GM21526 (cell line): ENCODE results near the gene RFX4.

Source experiments
- ATAC-seq: cut with Tn5 transposase; IDR thresholded peaks from one replicate; pipeline ENCODE4 v1.9.1; 2021; ENCODE audit warnings: moderate library complexity; ENCODE audit not compliant: unreplicated experiment, low FRiP score

Gene RFX4

GRCh38 chr12:106645465-106646330 is 62.9 kb downstream of the RFX4 start:
- ATAC-seq, result no peak

DNA sequence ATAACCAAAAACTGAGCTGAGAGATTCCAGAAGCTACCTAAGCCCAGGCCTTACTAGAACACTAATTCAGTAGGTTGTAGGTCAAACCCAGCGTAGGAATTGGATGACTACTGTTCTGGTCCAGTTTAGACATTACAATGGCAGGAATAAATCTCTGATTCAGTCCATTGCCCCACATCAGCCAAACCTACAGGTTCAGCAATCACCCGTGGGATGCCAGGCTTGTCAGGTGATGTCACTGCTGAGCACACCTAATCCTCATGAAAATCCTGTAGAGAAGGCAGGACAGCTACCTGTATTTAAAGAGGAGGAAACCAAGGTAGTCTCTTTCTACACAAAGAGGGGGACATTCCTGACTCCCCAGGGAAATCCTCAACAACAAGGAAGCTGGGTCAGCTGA is 63.7 kb downstream of the RFX4 start:
- no peak for ATAC-seq

GRCh38 chr12:106647793-106648514 is 65.2 kb downstream of the RFX4 start:
- ATAC-seq, result no peak

GRCh38 chr12:106648736-106649135 is 65.9 kb downstream of the RFX4 start:
- ATAC-seq, result no peak

DNA sequence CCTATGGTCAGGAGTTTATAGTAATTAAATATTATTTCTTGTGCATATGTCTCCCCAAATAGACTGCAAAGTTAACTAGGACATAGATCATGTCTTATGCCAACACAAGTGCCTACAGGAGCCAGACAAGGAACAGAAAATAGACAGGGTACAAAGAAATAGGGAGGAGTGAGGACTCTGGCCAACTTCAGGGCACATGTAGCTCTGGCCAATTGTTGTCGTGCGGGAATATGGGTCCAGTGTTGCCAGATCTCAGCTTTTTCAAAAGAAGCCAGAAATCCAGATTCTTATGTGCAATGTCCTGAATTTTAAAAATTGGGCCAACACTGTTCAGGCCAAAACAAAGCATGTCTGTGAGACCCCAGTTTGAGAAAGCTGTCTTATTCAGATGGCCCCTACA is 68.7 kb downstream of the RFX4 start:
- ATAC-seq, result no peak

DNA sequence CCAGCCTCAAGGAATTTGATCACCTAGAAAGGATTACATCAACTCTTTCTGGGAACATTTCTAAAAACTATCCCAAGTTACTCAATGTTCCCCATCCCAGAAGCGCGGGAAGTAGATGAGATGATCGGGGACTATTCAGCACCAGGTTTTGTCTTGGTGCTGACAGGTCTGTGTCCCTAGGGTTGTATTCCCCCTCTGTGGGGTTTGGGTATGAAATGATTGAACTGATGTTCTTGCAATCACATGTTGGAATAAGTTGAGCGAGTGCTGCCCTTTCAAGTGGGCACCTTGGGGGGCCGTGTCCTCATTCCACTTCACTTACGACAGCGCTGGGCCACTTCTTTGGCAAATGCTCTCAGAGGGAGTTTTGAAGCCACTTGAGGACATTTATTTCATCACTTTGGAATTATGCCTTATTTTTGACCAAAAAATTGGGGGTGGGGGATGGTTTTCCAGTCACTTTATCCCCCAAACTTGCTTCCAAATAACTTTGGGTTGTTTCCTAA is 69.8 kb downstream of the RFX4 start:
- no peak for ATAC-seq

DNA sequence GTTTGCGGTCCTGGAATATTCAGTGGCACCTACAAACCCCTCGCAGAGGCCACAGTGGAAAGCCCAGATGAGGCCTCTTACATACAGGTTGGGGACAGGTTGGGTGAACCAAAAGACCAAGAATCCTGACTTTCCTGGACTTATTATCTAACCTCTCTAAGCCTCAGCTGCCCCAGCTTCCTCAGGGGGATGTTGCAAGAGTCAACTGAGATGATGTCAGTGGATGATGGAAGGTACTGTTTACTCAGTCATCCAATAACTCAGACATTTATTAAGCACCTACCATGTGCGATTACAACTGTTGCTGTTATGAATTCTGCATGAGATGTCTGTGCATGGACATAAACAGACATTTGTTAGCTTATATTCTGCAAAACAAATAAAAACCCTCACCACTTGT is 72.8 kb downstream of the RFX4 start:
- ATAC-seq, result no peak

DNA sequence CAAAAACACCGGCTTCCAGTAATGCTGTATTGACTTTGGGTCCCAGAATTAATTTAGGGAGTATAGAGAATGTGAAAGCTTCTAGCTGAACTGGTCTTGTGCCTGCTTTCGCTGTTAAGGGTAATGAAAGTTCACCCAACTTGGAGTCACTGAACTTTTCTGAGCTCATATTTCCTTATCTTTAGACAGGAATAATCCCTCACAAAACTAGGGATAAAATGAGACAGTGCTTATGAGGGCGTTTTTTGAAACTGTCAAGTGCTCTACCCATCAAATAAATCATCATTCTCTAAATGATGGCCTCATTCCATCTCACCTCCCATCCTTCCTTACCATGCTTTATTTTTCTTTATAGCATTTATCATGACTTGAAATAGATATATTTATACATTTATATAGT is 74.7 kb downstream of the RFX4 start:
- no peak for ATAC-seq

GRCh38 chr12:106663385-106663784 is 80.6 kb downstream of the RFX4 start:
- no peak for ATAC-seq

GRCh38 chr12:106669216-106669615 is 86.4 kb downstream of the RFX4 start:
- no peak for ATAC-seq

- no peak for ATAC-seq
Measured at GRCh38 chr12:106670131-106670530, 87.3 kb downstream of the RFX4 start.

- no peak for ATAC-seq
Measured at GRCh38 chr12:106671840-106672239, 89.0 kb downstream of the RFX4 start.

DNA sequence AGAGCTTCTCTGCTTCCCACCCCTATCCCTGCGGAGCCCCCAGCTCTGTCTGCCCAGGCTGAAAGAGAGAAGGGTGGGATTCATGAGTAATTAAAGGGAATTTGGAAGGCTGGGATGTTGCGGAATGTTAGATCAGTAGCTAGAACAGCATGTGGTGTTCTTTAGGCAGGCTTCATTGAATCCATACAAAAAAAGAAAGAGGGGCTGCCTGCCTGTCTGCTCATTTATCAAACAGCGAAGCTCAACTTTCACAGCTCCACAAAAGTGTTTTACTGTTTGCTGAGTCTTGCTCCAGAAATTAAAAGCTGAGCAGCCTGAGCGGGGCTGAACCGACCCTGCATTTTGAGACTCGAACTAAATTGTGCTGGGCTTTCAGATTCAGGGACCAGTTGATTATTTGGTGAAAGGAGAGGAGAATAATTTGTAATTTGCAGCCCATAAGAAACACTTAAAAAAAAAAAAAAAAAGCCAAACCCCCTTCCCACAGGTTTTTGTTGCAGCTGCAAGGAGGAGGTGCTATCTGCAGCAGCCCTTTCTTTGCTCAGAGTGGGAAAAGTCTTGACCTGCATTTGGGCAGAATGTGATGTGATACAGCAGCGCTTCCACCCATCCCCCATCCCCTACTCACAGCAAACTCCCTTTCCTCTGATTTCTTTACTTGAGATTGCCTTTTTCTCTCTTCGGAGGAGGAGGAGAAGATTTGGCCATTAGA is 89.7 kb downstream of the RFX4 start:
- ATAC-seq, result no peak

DNA sequence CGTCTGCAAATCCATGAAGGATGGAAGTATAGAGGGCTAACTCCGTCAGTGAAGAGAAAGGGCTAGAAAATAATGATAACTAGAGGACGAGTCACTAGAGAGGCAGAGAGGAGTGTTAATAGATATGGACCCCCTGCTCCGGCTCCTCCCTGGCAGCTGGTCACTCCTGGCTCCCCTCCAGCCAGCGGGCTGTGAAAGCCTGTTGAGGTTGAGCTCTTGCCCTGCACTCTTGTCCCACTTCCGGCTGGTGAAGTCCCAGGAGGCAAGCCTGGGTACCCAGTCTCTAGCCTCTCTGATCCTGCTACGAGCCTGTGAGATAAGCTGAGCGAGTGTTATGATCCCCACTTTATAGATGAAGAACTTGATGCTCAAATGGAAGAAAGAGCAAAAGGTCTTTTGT is 90.3 kb downstream of the RFX4 start:
- no peak for ATAC-seq

DNA sequence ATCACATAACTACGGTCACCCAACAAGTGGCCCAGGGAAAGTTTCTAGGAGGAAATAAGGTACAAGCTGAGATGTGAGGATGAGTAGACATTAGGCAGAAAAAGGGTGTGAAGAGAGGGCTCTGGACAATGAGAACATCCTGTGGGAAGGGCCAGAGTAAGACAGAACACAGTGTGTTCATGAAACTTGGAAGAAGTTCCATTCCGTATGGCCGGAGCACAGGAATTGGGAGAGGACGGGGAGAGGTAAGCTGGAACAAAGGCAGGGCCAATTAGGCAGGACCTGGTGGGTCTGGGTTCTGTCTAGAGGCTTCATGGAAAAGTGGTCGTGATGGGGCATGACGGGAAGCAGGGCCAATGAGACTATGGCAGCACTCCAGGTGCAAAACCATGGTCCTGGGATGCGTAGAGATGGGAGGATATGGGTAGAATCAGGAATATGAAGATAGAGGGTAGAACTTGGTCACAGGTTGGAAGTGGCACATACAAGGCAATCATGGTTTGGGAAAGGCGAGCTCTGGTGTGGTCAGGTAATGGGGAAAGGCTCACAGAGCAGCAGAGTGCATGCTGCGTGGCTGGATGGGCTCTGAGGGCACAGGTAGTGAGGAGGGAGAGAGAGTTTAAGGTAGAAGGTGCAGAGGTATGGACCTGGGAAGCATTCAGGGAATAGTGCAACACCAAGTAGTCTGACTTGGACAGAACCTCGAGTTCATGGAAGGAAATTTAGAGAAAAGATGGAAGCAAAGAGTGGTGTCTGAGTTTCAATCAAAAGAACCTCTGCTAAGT is 93.0 kb downstream of the RFX4 start:
- no peak for ATAC-seq

DNA sequence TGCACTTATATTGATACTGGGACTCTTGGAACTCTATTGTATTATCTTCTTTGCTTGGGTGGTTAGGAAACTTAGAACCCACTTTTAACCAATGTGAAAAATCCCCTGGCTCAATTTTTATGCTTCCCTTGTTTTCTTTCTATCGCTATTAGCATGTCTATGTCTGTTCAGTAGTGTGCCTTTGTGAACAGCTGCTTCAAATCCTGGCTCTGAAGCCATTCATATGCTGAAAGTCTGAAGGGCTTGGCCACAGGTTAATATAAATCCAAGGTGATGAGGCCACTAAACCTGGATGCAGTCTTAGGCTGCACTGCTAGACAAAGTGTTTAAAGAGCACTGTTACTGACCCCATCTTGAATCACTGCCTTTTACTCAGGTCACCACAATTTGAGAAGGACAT is 96.8 kb downstream of the RFX4 start:
- ATAC-seq, result no peak

DNA sequence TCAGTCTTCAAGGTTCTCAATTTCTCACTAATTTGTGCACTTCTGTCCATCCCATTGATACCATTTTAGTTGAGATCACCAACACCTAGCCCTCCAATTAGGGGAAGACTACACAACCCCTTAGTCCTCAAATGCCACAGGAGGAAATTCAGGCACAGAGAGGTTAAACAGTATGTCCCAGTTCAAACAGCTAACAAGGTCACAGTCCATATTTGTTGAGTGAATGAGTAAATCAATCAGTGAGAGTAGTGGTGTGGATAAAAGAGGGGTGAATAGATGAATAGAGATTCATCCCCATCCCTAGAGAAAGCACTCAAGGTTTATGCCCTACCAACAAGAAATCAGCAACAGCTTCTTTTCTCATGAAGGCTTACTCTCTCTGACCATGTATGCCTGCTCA is 97.5 kb downstream of the RFX4 start:
- no peak for ATAC-seq

DNA sequence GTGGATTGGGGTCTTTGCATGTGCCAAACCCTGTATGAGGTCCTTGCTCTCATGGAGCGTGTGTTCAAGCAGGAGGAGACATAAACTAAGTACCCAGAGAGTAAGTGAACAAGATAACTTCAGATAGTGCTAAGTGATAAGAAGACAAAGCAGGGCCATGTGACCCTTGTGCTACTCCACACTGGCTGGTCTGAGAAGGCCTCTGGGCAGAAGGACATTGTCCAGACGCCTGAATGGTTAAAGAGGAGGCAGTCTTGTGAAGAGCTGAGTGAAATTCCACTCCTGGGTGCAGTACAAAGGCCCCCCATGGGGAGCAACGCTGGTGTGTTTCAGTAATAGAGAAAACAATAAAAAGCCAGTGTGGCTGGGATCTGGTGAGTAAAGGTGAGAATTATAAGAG is 98.4 kb downstream of the RFX4 start:
- no peak for ATAC-seq

- ATAC-seq, result no peak
Measured at GRCh38 chr12:106682594-106683234, 99.9 kb downstream of the RFX4 start.

- no peak for ATAC-seq
Measured at GRCh38 chr12:106684497-106684896, 101.7 kb downstream of the RFX4 start.
